H9 (cell line): ENCODE data around the gene PDZRN4. TPM values are rescaled to one million over a fixed set of nuclear protein-coding genes. Genes with fewer than 3 reads are reported as not detected.
A peak's percentile ranks its signal among the peaks of the same experiment; 100 is the strongest.

Experiments
- DNase-seq: peaks from one replicate; pipeline ENCODE4 v3.0.0-alpha.2; 2017
- H2AFZ ChIP-seq: one replicate; pipeline ENCODE4 v1.6.1; 2013; ENCODE audit warnings: mild to moderate bottlenecking, low read length, control low read depth, moderate library complexity
- H2AK5ac ChIP-seq: 2 replicates; pipeline ENCODE4 v1.6.1; 2013; ENCODE audit warnings: low read length, control low read depth, mixed read lengths; ENCODE audit not compliant: insufficient read length
- H2BK120ac ChIP-seq: one replicate; pipeline ENCODE4 v1.6.1; 2013; ENCODE audit warnings: low read depth, mild to moderate bottlenecking, low read length, control low read depth, inconsistent platforms; ENCODE audit not compliant: poor library complexity, severe bottlenecking
- H2BK12ac ChIP-seq: 2 replicates; pipeline ENCODE4 v1.6.1; 2013; ENCODE audit warnings: low read length, control low read depth, mixed read lengths, low read depth; ENCODE audit not compliant: insufficient read length
- H2BK15ac ChIP-seq: 2 replicates; pipeline ENCODE4 v1.6.1; 2013; ENCODE audit warnings: low read depth, low read length, control low read depth
- H2BK20ac ChIP-seq: one replicate; pipeline ENCODE4 v1.6.1; 2013; ENCODE audit warnings: low read depth, mild to moderate bottlenecking, low read length, control low read depth, inconsistent platforms; ENCODE audit not compliant: poor library complexity, severe bottlenecking
- H2BK5ac ChIP-seq: 2 replicates; pipeline ENCODE4 v1.6.1; 2013; ENCODE audit warnings: low read length, control low read depth, mixed read lengths; ENCODE audit not compliant: insufficient read length
- H3K14ac ChIP-seq: 2 replicates; pipeline ENCODE4 v1.6.1; 2013; ENCODE audit warnings: low read length, control low read depth; ENCODE audit not compliant: insufficient read depth
- H3K18ac ChIP-seq: 2 replicates; pipeline ENCODE4 v1.6.1; 2013; ENCODE audit warnings: low read depth, mild to moderate bottlenecking, mixed read lengths, low read length, control low read depth; ENCODE audit not compliant: insufficient read length
- H3K23ac ChIP-seq: 2 replicates; pipeline ENCODE4 v1.6.1; 2013; ENCODE audit warnings: low read length, control low read depth, mixed read lengths, low read depth; ENCODE audit not compliant: insufficient read length
- H3K23me2 ChIP-seq: 2 replicates; pipeline ENCODE4 v1.6.1; 2013; ENCODE audit warnings: low read depth, mild to moderate bottlenecking, mixed read lengths, low read length, control low read depth; ENCODE audit not compliant: insufficient read length, poor library complexity, severe bottlenecking
- H3K27ac ChIP-seq: 2 replicates; pipeline ENCODE4 v1.5.1; 2013; ENCODE audit warnings: low read length, control low read depth, mixed read lengths, low read depth; ENCODE audit not compliant: insufficient read length
- H3K27me3 ChIP-seq: 2 replicates; pipeline ENCODE4 v1.6.1; 2013; ENCODE audit warnings: low read length, control low read depth, inconsistent platforms; ENCODE audit not compliant: insufficient read depth
- H3K4ac ChIP-seq: 2 replicates; pipeline ENCODE4 v1.6.1; 2013; ENCODE audit warnings: low read depth, mild to moderate bottlenecking, control low read depth, inconsistent platforms, low read length, moderate library complexity
- H3K4me1 ChIP-seq: 2 replicates; pipeline ENCODE4 v1.6.1; 2013; ENCODE audit warnings: low read length, control low read depth, inconsistent platforms; ENCODE audit not compliant: insufficient read depth
- H3K4me2 ChIP-seq: 2 replicates; pipeline ENCODE4 v1.6.1; 2013; ENCODE audit warnings: low read length, control low read depth, mixed read lengths; ENCODE audit not compliant: insufficient read length, insufficient read depth
- H3K56ac ChIP-seq: 2 replicates; pipeline ENCODE4 v1.6.1; 2013; ENCODE audit warnings: low read depth, mild to moderate bottlenecking, mixed read lengths, low read length, control low read depth; ENCODE audit not compliant: insufficient read length
- H3K79me1 ChIP-seq: 2 replicates; pipeline ENCODE4 v1.6.1; 2013; ENCODE audit warnings: low read depth, mild to moderate bottlenecking, moderate library complexity, low read length, control low read depth, inconsistent platforms; ENCODE audit not compliant: insufficient read depth, poor library complexity, severe bottlenecking
- H3K79me2 ChIP-seq: 2 replicates; pipeline ENCODE4 v1.6.1; 2013; ENCODE audit warnings: low read length, control low read depth, inconsistent platforms; ENCODE audit not compliant: insufficient read depth
- H3K9ac ChIP-seq: 2 replicates; pipeline ENCODE4 v1.6.1; 2013; ENCODE audit warnings: low read length, control low read depth, mixed read lengths; ENCODE audit not compliant: insufficient read length; ENCODE audit errors: extremely low read depth
- H3K9me3 ChIP-seq: one replicate; pipeline ENCODE4 v1.6.1; 2013; ENCODE audit warnings: low read depth, low read length, inconsistent platforms; ENCODE audit not compliant: control insufficient read depth
- H3T11ph ChIP-seq: one replicate; pipeline ENCODE4 v1.6.1; 2013; ENCODE audit warnings: mild to moderate bottlenecking, low read length, control low read depth, inconsistent platforms
- H4K20me1 ChIP-seq: one replicate; pipeline ENCODE4 v1.6.1; 2013; ENCODE audit not compliant: control insufficient read depth, insufficient read length, insufficient read depth
- H4K5ac ChIP-seq: 2 replicates; pipeline ENCODE4 v1.6.1; 2013; ENCODE audit warnings: low read depth, mild to moderate bottlenecking, mixed read lengths, low read length, control low read depth; ENCODE audit not compliant: insufficient read length
- H4K8ac ChIP-seq: replicated peaks from 2 replicates; pipeline ENCODE4 v1.6.1; 2013; ENCODE audit warnings: low read length, control low read depth, mixed read lengths, low read depth; ENCODE audit not compliant: insufficient read length
- H4K91ac ChIP-seq: 2 replicates; pipeline ENCODE4 v1.6.1; 2013; ENCODE audit warnings: low read depth, mild to moderate bottlenecking, moderate library complexity, mixed read lengths, low read length, control low read depth; ENCODE audit not compliant: insufficient read length
- H3K27ac Mint-ChIP-seq, 3 experiments: 2 replicates in 2 of 3; 3 replicates in 1 of 3; pipeline ENCODE4 v1.8.0; 2020 to 2021; ENCODE audit warnings: mixed read lengths in 3 of 3, mild to moderate bottlenecking in 1 of 3, moderate library complexity in 1 of 3
- H3K27me3 Mint-ChIP-seq: 2 replicates; pipeline ENCODE4 v1.8.0; 2021; ENCODE audit warnings: low read depth, mild to moderate bottlenecking, moderate library complexity, mixed read lengths
- H3K36me3 Mint-ChIP-seq, 3 experiments: 2 replicates in 2 of 3; 3 replicates in 1 of 3; pipeline ENCODE4 v1.8.0; 2020 to 2021; ENCODE audit warnings: low read depth in 3 of 3, mixed read lengths in 3 of 3; ENCODE audit not compliant: insufficient read depth in 1 of 3
- H3K4me1 Mint-ChIP-seq, 2 experiments: 2 replicates each; pipeline ENCODE4 v1.8.0; 2020; ENCODE audit warnings: mixed read lengths in 2 of 2
- H3K4me3 Mint-ChIP-seq, 2 experiments: 2 replicates in 1 of 2; 3 replicates in 1 of 2; pipeline ENCODE4 v1.8.0; 2020 to 2021; ENCODE audit warnings: mild to moderate bottlenecking in 2 of 2, mixed read lengths in 2 of 2, moderate library complexity in 1 of 2
- H3K9me3 Mint-ChIP-seq, 2 experiments: 2 replicates in 1 of 2; 3 replicates in 1 of 2; pipeline ENCODE4 v1.8.0; 2020; ENCODE audit warnings: mild to moderate bottlenecking in 2 of 2, mixed read lengths in 2 of 2, moderate library complexity in 1 of 2
- CTCF ChIP-seq: fragments of 200-600 bp; sonication (generic); conservative IDR thresholded peaks from 3 replicates; pipeline ENCODE4 v1.8.0; 2021; ENCODE audit warnings: antibody characterized with exemption, mild to moderate bottlenecking
- WGBS: extraction: QIAGEN DNeasy Blood & Tissue Kit; methylation state at CpG from one replicate; pipeline ENCODE4 v1.1.7; 2013; ENCODE audit warnings: missing lambda C conversion rate, low lambda C conversion rate, mixed read lengths; ENCODE audit not compliant: insufficient read length; ENCODE audit errors: extremely low coverage; 5-methylcytosine and 5-hydroxymethylcytosine counted together
- total RNA-seq: library from RNA; stranded (reverse); gene quantifications from 2 replicates; pipeline ENCODE4 v1.2.1, GENCODE V29; 2021

The PDZRN4 gene
- total RNA-seq, 1 experiment from 2014 or later = not detected

GRCh38 chr12:41466802-41467201 lies 278.7 kb downstream of the PDZRN4 start:
- DNase-seq = peak; percentile 51
- H3K27me3 Mint-ChIP-seq = no peaks in the 10 kb centered on the region
- no peak overlapping the region for H3K4me2 ChIP-seq

More at GRCh38 chr12:41466802-41467201, 278.7 kb downstream of the PDZRN4 start:
- Histone ChIP-seq H4K20me1 (no peaks in the 10 kb centered on the region), H2BK120ac (no peak overlapping the region), H3K4me1 (peaks cover 6% of the 10 kb centered on the region; the same call in 1 of the 2 replicates), H3K18ac (no peak overlapping the region), H2BK20ac (no peak overlapping the region), H3K23ac (no peak overlapping the region), H3K4ac (no peak overlapping the region), H3K23me2 (no peaks in the 10 kb centered on the region), H4K8ac (no peak overlapping the region), H3K79me1 (no peaks in the 10 kb centered on the region), H3K56ac (no peak overlapping the region), H3K9ac (no peak overlapping the region), H2BK5ac (no peak overlapping the region), H3K9me3 (no peaks in the 10 kb centered on the region), H3K14ac (no peak overlapping the region), H2AK5ac (no peak overlapping the region), H4K5ac (no peak overlapping the region), H3K27ac (no peak overlapping the region), H3K79me2 (no peaks in the 10 kb centered on the region), H3K27me3 (no peaks in the 10 kb centered on the region), H3T11ph (no peak overlapping the region), H4K91ac (no peak overlapping the region), H2BK15ac (no peak overlapping the region), H2AFZ (no peak overlapping the region), H2BK12ac (no peak overlapping the region)
- Mint-ChIP-seq H3K27ac (peak overlapping the region in 1 of 3 experiments; percentile 52; a peak in 1 of 7 replicates), H3K4me1 (peaks cover 27 to 34% of the 10 kb centered on the region in 2 experiments), H3K9me3 (no peaks in the 10 kb centered on the region), H3K4me3 (no peak overlapping the region), H3K36me3 (no peaks in the 10 kb centered on the region)
- no peak for TF ChIP-seq CTCF
- WGBS = no CpG with 5 or more reads among the region's 5 CpGs
